ENCODE results near the gene SLC29A1. TPM values are rescaled to one million over a fixed set of nuclear protein-coding genes. Genes with fewer than 3 reads are reported as not detected.
"Not testable (repeated sequence)": the region's sequence is repeated elsewhere in the genome, so short reads cannot be mapped to it uniquely, and the experiment has no call there.

The SLC29A1 gene
- total RNA-seq, 1 experiment from 2014 or later: 109 TPM

DNA sequence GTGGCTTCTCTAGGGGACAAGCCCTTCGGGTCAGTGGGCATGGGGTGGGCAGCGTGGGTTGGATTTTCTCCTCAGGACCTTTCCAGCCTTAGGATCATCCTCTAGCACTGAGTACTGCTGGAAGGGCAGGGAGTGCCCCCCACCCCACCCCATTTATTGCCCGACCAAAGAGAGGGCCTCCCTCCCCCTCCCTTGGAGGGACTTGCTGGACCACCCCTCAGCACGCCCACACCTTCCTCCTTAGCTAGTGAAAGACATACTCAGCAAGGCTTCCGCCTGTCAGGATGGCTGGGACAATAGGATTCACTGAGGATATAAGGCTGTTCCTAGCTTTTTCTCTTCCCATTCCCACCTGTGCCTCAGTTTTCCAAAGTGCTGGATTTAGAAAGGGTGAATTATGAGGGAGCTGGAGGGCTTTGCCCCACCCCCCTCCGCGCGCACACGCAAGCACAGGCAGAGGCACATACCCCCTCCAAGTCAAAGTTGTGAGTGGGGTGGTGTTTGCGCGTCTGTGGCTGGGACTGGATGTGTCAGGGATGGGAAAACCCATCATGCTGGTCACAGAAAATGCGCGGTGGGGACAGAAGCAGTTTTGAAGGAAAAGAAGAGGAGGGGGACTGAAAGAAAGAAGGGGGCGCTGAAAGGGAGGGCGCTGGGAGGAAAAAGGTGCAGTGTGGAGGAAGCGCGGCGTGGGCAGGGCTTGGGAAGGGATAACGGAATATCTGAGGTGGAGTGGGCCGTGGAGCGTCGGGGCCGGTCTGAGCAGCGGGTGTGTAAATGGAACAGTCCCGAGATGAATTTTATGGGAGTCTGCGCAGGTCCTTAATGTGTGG lies 693 bp upstream of the SLC29A1 start:
- no peaks in the 10 kb centered on the region; the same call in 1 of the 2 replicates for H3K36me3 ChIP-seq
- peak overlapping the region; percentile 80 for H3K4me3 ChIP-seq
- no peaks in the 10 kb centered on the region for H3K9me3 ChIP-seq (replicated peaks)
- peaks cover 46% of the 10 kb centered on the region for H3K4me1 ChIP-seq
- H3K27ac ChIP-seq: peak overlapping the region; percentile 46; the same call in 1 of the 2 replicates
- DNase-seq: no peak
- H3K27me3 ChIP-seq: no peaks in the 10 kb centered on the region

GRCh38 chr6:44224029-44224964 lies 902 bp downstream of the SLC29A1 start:
- Histone ChIP-seq H3K9me3 (replicated peaks) (no peaks in the 10 kb centered on the region), H3K36me3 (peaks cover 7% of the 10 kb centered on the region; the same call in 1 of the 2 replicates), H3K4me1 (peaks cover 41% of the 10 kb centered on the region), H3K27me3 (no peaks in the 10 kb centered on the region), H3K4me3 (peak overlapping the region; percentile 80), H3K27ac (no peak overlapping the region; the same call in 1 of the 2 replicates)
- peak in 1 of 2 experiments; percentile 49 for DNase-seq

DNA sequence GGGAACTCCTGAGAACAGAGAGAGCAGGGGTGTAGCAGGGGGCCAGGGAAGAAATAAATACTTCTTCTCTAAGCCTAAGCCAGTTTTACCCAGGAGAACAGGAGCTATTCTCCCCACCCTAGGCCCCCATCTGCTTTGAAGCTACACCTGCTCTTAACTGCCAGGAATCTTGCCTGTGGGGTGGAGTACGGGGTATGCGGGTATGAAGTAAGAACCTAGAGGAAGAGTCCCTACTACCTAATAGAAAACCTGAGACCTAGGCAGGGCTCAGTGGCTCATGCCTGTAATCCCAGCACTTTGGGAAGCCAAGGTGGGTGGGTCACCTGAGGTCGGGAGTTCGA lies 1.5 kb downstream of the SLC29A1 start:
- H3K27me3 ChIP-seq: no peaks in the 10 kb centered on the region
- no peaks in the 10 kb centered on the region for H3K9me3 ChIP-seq (replicated peaks)
- no peak overlapping the region for H3K27ac ChIP-seq
- peaks cover 41% of the 10 kb centered on the region for H3K4me1 ChIP-seq
- H3K36me3 ChIP-seq: peaks cover 10% of the 10 kb centered on the region; the same call in 1 of the 2 replicates
- no peak for DNase-seq
- no peak overlapping the region; the same call in 1 of the 2 replicates for H3K4me3 ChIP-seq

DNA sequence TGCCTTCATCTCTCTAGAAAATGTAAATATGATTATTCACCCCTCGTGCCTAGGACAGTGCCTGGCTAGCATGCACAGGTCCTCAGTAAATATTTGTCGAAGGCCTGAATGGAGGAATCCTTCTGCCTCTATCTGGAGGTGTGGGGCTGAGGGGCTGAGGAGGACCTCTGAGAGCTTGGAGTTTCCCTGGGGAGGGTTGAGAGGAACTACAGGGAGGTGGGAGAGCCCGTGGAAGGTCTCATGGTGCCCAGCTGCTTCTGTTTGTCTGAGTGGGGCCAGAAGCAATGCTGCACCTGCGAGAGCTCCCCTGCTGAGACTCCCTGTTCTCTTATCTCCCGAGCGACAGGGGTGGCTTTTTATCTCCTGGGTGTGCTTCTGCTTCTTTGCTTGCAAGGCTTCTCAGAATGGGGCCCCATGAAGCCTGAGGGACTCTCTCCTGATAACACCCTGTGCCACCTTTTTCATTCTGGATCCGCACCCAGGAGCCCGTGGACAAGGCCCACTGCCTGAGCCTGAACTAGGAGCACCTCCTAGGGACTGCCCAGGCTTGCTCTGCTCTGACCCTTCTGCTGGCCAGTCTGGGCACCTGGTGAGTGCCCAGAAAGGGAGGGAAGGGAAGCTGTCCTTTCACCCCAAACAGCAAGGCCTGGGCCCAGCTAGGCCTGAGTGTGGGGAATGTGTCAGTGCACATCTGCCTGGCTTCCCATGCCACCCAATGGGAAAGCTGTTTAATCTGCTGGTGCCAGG lies 2.4 kb downstream of the SLC29A1 start:
- peak in 1 of 2 experiments; percentile 54 for DNase-seq
- H3K4me1 ChIP-seq: peaks cover 41% of the 10 kb centered on the region
- no peaks in the 10 kb centered on the region for H3K27me3 ChIP-seq
- H3K4me3 ChIP-seq: no peak overlapping the region; the same call in 1 of the 2 replicates
- peak overlapping the region; percentile 12; the same call in 1 of the 2 replicates for H3K27ac ChIP-seq
- peaks cover 12% of the 10 kb centered on the region; the same call in 1 of the 2 replicates for H3K36me3 ChIP-seq
- H3K9me3 ChIP-seq (replicated peaks): no peaks in the 10 kb centered on the region

- Histone ChIP-seq H3K4me3 (no peak overlapping the region; the same call in 1 of the 2 replicates), H3K27me3 (no peaks in the 10 kb centered on the region), H3K27ac (peak overlapping the region; percentile 12; the same call in 1 of the 2 replicates), H3K36me3 (peaks cover 16% of the 10 kb centered on the region; the same call in 1 of the 2 replicates), H3K4me1 (peaks cover 35% of the 10 kb centered on the region), H3K9me3 (replicated peaks) (no peaks in the 10 kb centered on the region)
- peak; percentile 72 for DNase-seq
Observed at GRCh38 chr6:44226368-44227147, 3.2 kb downstream of the SLC29A1 start.

- Histone ChIP-seq H3K4me3 (no peak overlapping the region), H3K9me3 (replicated peaks) (no peaks in the 10 kb centered on the region), H3K4me1 (peaks cover 32% of the 10 kb centered on the region), H3K36me3 (peaks cover 20% of the 10 kb centered on the region; the same call in 1 of the 2 replicates), H3K27ac (no peak overlapping the region; the same call in 1 of the 2 replicates), H3K27me3 (no peaks in the 10 kb centered on the region)
- DNase-seq: peak in 1 of 2 experiments; percentile 18
Observed at GRCh38 chr6:44227148-44227793, 3.9 kb downstream of the SLC29A1 start.

- Histone ChIP-seq H3K4me3 (no peak overlapping the region), H3K4me1 (peaks cover 26% of the 10 kb centered on the region), H3K27ac (no peak overlapping the region), H3K27me3 (no peaks in the 10 kb centered on the region), H3K9me3 (replicated peaks) (no peaks in the 10 kb centered on the region), H3K36me3 (peaks cover 24% of the 10 kb centered on the region; the same call in 1 of the 2 replicates)
- DNase-seq: no peak
Observed at GRCh38 chr6:44228031-44228430, 4.6 kb downstream of the SLC29A1 start.

DNA sequence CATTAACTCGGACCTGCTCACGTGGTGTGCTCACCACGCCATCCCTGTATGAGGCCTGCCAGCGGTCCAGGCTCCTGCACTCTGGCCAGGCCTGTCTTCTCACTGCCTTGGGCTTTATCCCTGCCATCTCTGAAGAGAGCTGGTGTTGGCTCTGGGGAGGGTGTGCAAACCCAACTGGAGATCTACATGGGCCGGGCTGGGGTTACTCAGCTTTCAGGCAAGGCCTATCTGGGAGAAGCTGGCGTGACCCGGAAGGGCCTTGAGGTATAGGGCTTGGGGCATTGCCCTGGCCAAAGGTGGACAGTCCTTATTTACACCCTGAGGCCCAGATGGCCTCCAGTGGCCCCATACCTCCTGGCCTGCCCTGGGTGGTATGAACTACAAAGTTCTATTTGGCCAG lies 5.0 kb downstream of the SLC29A1 start:
- peaks cover 26% of the 10 kb centered on the region; the same call in 1 of the 2 replicates for H3K36me3 ChIP-seq
- peaks cover 26% of the 10 kb centered on the region for H3K4me1 ChIP-seq
- no peak for DNase-seq
- no peaks in the 10 kb centered on the region for H3K9me3 ChIP-seq (replicated peaks)
- H3K27ac ChIP-seq: no peak overlapping the region
- no peak overlapping the region for H3K4me3 ChIP-seq
- no peaks in the 10 kb centered on the region for H3K27me3 ChIP-seq

DNA sequence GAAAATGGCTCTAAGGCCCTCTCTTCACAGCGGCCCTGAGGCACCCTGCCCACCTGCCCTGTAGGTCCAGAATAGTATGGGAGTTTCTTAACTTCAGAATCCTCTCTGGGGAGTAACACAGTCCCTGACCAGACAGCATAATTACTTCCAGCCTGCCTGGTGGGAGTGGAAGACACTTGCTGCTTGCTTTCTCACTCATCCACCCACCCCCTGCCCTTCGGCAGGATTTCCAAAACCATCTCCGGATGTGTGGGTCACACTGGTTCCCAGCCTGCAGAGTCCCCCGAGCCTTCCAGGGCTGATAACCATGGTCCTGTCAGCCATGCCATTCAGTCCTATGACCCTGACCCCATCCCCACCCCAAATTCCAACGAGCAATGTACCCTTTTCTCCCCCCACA lies 5.4 kb downstream of the SLC29A1 start:
- H3K27ac ChIP-seq: no peak overlapping the region
- H3K27me3 ChIP-seq: no peaks in the 10 kb centered on the region
- H3K9me3 ChIP-seq (replicated peaks): no peaks in the 10 kb centered on the region
- DNase-seq: no peak
- H3K36me3 ChIP-seq: peaks cover 26% of the 10 kb centered on the region; the same call in 1 of the 2 replicates
- H3K4me3 ChIP-seq: no peak overlapping the region
- peaks cover 26% of the 10 kb centered on the region for H3K4me1 ChIP-seq

- no peak for DNase-seq
- H3K36me3 ChIP-seq: peaks cover 29% of the 10 kb centered on the region
Observed at GRCh38 chr6:44229376-44230033, 6.1 kb downstream of the SLC29A1 start.

GRCh38 chr6:44230034-44230675 lies 6.8 kb downstream of the SLC29A1 start:
- peaks cover 34% of the 10 kb centered on the region for H3K36me3 ChIP-seq
- H3K4me1 ChIP-seq: peaks cover 18% of the 10 kb centered on the region
- H3K27ac ChIP-seq: no peak overlapping the region
- H3K27me3 ChIP-seq: no peaks in the 10 kb centered on the region
- no peak for DNase-seq
- H3K9me3 ChIP-seq (replicated peaks): no peaks in the 10 kb centered on the region
- H3K4me3 ChIP-seq: no peak overlapping the region

More at GRCh38 chr6:44229376-44230033, 6.1 kb downstream of the SLC29A1 start:
- Histone ChIP-seq H3K4me1 (peaks cover 24% of the 10 kb centered on the region), H3K27me3 (no peaks in the 10 kb centered on the region), H3K9me3 (replicated peaks) (no peaks in the 10 kb centered on the region), H3K27ac (no peak overlapping the region), H3K4me3 (no peak overlapping the region)

- DNase-seq, H3K4me1 ChIP-seq: not testable (repeated sequence)
Observed at GRCh38 chr6:44231426-44231825, 8.0 kb downstream of the SLC29A1 start.

More at GRCh38 chr6:44231426-44231825, 8.0 kb downstream of the SLC29A1 start:
- not testable (repeated sequence) for H3K27me3 ChIP-seq; H3K27ac ChIP-seq; H3K9me3 ChIP-seq (replicated peaks); H3K4me3 ChIP-seq
- H3K36me3 ChIP-seq: peaks cover 34% of the 10 kb centered on the region
